ENCODE results near the gene RALB.
A peak's percentile ranks its signal among the peaks of the same experiment; 100 is the strongest.
"Not testable (repeated sequence)": the region's sequence is repeated elsewhere in the genome, so short reads cannot be mapped to it uniquely, and the experiment has no call there.

RALB gene

DNA sequence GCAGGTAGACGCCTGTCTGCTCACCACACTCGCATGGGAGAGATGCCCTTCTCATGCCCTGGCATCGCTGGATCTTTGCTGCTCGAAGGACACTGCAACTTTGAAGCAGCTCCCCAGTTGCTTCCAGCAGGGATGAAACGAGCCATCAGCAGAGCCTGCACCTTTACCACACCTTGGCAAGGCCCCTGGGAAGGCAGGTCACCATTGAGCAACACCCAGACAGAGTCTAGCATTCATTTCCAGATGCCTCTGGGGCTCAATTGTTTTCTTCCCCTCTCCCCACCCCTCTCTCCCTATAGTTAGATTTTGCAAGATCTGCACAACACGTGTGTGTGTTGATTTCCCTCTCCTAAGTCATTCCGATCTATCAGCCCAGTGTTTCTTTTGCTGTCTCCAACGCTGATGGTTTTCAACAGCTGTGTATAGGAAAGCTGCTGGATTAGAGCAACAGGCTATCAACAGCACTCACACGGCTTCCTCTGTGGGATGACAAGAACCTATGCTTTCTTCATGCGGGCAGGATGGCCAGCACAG, 67.7 kb downstream of the RALB start:
- no peak for DNase-seq (ENCODE audit: low read depth, low spot score)

DNA sequence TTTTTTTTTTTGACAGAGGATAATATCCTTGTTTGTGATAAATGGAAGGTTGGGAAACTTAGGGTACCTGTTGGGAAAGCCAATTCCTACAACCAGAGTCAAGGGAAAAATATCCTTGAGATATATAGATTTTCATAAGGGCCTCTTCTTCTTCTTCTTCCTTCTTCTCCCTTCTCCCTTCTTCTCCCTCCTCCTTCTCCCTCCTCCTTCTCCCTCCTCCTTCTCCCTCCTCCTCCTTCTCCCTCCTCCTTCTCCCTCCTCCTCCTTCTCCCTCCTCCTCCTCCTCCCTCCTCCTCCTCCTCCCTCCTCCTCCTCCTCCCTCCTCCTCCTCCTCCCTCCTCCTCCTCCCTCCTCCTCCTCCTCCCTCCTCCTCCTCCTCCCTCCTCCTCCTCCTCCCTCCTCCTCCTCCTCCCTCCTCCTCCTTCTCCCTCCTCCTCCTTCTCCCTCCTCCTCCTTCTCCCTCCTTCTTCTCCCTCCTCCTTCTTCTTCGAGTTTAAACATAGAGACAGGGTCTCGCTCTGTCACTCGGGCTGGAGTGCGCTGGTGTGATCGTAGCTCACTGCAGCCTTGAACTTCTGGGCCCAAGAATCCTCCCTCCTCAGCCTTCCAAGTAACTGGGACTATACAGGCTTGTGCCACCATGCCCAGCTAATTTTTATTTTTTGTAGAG, 68.4 kb downstream of the RALB start:
- DNase-seq (ENCODE audit: low read depth, low spot score); H3K4me3 ChIP-seq (ENCODE audit: low read length): not testable (repeated sequence)

More for the DNA sequence above, 67.7 kb downstream of the RALB start:
- H3K4me3 ChIP-seq (ENCODE audit: low read length): no peak overlapping the region

DNA sequence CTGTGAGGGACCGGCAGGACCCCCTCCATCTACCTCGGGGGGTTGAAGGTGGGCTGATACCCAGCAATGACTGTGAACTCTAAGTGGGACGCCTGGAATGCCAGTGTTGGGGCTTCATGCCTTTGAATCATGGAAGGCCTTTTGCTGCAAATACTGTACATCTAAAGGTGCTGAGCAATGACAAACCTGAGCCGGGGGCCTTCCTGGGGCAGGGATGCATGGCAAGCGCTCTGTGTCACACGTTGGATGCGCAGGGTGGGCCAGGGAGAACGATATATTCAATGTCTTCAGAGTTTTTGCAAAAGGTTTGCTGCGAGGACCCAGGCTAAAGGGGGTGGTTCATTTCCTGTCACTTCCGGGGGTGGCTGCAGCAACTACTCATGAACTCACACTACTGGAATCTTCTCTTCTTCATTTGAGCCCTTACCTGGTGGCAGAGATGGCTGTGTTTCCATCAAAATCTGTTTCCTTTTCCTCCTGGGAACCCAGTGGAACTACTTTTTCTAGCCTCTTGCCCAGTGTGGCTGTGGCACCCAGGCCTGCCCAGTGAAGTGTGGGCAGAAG, 69.2 kb downstream of the RALB start:
- DNase-seq (ENCODE audit: low read depth, low spot score): no peak
- H3K4me3 ChIP-seq (ENCODE audit: low read length): no peak overlapping the region

DNA sequence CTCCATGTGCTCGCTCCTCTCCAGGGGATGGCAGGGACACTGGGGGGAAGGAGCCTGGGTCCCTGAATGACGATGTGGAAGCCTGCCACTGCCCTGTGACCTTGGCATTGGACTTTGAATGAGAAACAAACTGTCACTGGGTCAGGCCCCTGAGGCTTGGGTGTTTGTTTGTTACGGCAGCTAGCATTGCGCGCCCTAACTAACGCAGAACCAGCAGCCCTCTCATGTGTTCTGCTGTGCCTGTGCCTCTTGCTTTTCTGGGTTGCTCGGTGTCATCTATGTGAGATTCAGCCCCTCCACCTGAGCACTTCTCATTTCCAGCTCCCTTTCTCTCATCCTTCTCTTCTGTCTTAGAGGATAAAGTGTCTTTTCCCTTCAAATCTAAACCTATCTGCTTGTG, 69.7 kb downstream of the RALB start:
- H3K4me3 ChIP-seq (ENCODE audit: low read length): no peak overlapping the region
- DNase-seq (ENCODE audit: low read depth, low spot score): no peak

DNA sequence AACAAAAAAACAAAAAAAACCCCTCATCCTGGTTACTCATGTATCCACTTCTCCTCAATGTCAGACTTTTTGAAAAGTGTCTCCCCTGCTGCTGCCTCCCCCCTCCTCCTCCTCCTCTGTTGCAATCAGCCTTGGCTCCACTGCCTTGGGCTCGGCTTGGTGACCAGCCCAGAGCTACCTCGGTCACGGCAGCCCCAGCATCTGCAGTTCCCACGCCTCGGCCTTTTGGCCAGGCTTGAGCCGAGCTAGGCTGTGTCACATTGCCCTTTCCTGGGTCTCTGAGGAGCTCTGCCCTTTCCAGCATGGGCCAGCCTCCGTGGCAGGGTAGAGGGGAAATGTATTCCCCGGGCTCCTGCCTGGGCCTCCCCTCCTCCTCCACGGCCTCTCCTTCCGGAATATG, 70.6 kb downstream of the RALB start:
- no peak overlapping the region for H3K4me3 ChIP-seq (ENCODE audit: low read length)
- no peak for DNase-seq (ENCODE audit: low read depth, low spot score)

DNA sequence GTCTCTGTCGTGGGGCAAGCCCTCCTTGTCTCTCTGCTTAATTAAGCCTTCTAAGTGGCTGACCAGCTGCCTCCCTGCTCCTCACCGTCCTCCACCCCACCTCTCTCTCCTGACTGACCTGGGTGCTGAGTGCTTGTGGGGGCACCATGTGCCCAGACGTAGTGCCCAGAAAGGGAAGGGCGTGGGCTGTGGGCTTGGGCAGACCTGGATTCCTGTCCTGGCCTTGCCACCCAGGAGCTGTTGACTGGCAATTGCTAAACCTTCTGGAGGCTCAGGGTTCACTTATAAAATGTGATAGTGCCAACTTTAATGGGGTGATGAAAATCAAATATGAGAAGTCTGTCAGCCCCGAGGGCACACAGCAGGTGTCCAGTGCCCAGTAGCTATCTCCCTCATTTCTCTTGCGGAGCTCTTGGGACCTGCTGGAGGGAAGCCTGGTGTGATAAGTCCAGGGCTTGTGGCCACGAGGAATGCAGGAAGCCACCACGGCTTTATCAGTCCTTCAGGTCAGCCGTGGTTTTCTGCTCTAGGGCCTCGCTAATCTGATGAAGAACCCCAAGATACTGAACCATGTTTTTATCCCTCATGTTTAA, 71.3 kb downstream of the RALB start:
- H3K4me3 ChIP-seq (ENCODE audit: low read length): no peak overlapping the region
- no peak for DNase-seq (ENCODE audit: low read depth, low spot score)

DNA sequence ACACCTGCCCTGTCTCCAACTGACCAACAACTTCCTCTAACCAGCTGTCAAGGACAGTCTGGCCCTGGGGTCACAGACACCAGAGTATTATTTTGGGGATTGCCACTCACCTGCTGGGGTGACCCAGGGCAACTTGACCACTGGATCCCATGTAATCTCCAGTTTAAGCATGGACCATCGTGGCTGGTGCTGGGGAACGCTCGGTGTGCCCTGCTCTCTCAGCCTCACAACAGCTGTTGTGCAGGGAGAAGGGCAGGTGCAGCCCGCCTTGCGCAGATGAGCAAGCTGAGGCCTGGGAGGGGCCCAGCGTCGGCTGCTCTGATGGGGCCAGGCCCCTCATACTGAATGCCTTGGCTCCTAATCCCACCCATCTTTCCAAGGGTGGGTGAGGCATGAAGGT, 72.3 kb downstream of the RALB start:
- H3K4me3 ChIP-seq (ENCODE audit: low read length): no peak overlapping the region
- no peak for DNase-seq (ENCODE audit: low read depth, low spot score)

DNA sequence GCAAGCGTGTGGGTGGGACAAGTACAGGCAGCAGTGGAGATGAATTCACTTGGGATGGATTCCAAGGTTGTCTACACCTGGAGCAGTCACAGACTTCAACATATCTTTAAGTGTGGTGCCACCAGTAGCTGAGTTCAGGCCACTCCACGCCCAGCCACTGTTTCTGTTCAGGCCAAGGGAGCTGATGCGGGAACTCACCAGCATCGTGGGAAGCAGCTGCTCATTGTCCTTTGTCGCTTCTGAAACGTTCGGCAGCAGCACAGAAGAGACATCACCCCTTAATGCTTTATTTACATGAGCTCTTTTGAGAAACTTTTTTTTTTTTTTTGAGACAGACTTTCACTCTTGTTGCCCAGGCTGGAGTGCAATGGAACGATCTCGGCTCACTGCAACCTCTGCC, 73.4 kb downstream of the RALB start:
- DNase-seq (ENCODE audit: low read depth, low spot score): no peak
- no peak overlapping the region for H3K4me3 ChIP-seq (ENCODE audit: low read length)

DNA sequence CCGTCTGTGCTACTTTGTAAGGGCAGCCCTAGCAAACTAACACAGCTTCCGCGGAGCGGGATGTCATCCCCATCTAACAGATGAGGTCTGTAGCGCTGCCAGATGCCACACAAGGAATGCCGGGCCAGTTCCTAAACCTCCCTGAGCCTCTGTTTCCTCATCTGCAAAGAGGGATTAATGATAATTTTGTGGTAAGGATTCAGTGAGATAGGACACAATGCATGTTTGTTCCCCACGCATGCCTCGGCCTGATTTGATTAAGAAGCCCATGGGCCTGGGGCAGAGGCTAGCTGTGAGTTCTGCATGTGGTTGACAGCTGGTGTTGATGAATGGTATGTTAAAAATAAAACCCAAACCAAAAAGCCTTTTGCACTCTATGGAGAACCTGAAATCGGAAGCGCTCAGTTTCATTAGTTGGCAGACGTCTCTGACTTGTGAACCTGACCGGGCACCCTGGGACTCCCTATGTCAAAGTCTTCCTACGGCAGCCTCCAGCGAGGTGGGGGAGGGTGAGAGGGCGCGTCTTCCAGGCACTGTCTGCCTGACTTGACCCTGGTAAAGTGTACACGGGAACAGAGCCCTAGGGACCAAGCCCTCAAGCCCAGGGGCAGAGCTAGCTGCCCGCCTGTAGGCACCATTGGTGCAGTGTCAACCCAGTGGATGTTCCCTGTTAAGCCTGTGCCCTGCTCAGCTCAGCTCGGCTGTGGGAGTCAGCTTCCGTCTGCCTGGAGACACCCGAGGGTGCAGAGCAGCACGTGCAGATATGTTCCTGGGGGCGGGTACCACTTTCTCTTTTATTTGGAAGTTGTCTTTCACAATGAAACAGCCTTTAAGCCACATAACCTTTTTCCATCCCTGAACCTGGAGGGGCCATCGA, 78.5 kb downstream of the RALB start:
- no peak overlapping the region for H3K4me3 ChIP-seq (ENCODE audit: low read length)
- DNase-seq (ENCODE audit: low read depth, low spot score): no peak

DNA sequence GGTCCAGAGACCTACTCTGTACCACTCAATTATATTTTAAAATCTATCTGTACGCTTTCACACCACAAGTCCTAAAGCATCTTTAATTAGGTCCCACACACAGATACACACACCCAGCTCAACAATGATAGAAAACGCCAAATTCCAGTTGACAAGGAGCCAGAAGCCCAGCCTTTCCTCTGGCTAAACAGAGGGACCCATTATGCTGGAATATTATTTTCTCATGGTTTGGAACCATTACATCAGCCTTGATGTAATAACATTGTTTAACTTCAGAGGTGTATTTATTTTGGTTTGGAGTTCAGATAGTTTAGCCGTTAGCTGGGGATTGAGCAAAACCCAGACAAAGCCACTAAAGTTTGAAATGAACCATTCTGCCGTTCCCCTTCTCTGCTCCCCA, 79.3 kb downstream of the RALB start:
- DNase-seq (ENCODE audit: low read depth, low spot score): no peak
- H3K4me3 ChIP-seq (ENCODE audit: low read length): no peak overlapping the region

DNA sequence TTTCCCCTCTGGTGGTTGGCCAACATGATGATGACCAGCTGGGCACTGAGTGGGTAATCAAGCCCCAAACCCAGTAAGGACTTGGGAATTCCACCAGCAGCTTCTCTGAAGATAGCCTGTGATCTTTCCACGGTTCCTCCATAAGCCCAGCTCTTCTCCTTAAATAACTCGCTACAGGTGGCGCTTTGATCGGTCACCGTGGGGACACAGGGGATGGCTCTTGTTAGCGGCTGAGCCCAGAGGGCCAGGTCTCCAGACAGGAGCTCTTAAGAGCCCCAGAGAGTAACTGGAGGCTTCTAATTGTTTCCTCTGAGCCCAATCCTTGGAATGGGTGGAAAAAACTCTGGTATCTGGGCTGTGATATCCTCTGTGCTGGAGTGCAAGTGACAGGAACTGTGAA, 79.7 kb downstream of the RALB start:
- DNase-seq (ENCODE audit: low read depth, low spot score): no peak
- no peak overlapping the region for H3K4me3 ChIP-seq (ENCODE audit: low read length)

DNA sequence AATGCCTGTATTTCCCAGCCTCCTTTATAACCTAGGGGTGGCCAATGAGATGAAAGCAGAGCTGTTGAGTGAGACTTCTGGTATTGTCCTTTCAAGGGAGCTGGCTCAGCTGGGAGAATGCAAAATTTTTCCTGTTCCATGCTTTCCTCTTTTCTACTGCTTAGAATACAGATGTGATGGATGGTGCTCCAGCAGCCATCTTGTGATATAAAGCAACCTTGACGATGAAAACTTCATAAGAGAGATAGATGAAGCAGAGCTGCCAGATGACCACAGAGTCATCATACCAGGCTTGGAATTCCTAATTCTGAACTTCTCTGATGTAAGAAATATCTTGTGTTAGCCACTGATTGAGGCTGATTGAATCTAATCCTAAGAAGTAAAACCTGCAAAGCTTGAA, 81.4 kb downstream of the RALB start:
- H3K4me3 ChIP-seq (ENCODE audit: low read length): no peak overlapping the region
- no peak for DNase-seq (ENCODE audit: low read depth, low spot score)

DNA sequence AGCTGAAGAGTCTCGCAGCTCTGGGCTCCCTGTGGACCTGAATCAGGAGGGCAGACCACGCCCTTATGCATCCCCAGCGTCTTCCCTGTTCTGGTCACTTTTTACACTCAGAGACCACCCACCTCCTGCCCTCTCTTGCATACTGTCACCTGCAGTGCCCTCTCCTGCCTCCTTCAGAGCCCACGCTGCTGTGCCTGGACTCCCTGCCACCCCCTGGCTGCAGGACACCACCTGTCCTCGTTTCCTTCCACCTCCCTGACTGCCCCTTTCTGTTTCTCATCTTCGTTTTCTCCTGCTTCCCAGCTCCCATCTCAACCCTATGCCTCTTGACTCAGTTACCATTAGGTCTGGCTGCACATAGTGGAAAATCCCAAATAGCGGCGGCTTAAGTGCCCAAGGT, 84.1 kb downstream of the RALB start:
- no peak overlapping the region for H3K4me3 ChIP-seq (ENCODE audit: low read length)
- no peak for DNase-seq (ENCODE audit: low read depth, low spot score)

DNA sequence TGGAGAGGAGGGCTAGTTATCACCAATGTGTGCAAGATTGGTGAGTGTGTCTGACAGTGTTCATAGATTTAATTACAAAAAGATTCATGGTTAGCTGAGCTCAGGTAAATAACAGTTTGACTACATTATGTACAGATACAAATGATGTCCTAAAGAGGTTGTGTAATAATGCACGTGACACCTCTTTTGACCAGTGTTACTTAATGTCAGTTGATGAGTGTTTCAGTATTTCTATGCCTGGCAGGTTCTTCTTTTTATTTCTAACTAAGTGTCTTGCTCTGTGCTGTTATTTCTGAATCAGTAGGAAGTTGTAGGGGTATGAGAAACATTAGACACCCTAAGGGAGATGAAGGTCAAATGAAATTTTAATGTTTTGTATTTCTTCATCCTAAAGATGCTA, 85.4 kb downstream of the RALB start:
- no peak overlapping the region for H3K4me3 ChIP-seq (ENCODE audit: low read length)
- DNase-seq (ENCODE audit: low read depth, low spot score): no peak

DNA sequence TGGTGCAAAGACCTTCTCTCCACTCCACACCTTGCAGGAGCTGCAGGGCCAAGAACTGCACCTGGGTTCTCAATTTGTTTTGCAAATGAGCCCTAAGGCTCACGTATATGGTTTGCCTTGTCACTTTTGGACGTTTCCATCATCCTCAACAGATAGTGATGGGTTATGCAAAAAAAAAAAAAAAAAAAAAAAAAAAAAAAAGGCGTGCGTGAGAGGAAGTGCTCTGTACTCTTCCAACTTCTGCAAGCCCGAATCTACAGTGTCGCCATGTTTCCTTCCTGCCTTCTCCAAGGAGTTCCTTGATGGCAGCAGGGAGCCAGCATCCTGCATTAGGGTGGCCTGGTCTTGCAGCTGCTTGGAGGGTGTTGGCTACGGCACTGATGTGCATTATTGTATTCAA, 89.3 kb downstream of the RALB start:
- no peak overlapping the region for H3K4me3 ChIP-seq (ENCODE audit: low read length)
- DNase-seq (ENCODE audit: low read depth, low spot score): no peak

DNA sequence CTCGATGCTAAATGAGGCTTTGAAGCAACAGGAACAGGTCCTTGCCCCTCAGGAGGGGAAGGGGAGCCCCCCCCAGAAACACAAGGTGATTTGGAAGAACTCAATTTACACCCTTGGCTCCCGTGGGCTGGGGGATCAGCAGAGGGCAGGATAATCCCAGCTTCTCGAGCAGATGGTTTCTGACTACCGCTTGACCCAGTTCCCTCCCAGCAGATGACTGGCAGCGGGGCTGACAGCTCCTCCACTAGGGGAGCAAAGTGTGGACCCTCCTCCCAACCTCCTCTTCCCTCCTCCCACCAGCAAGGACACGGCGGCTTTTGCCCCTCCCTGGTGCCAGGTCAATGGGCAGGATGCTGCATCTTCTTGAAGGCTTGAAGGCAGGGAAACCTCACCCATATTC, 89.8 kb downstream of the RALB start:
- DNase-seq (ENCODE audit: low read depth, low spot score): no peak
- H3K4me3 ChIP-seq (ENCODE audit: low read length): no peak overlapping the region

DNA sequence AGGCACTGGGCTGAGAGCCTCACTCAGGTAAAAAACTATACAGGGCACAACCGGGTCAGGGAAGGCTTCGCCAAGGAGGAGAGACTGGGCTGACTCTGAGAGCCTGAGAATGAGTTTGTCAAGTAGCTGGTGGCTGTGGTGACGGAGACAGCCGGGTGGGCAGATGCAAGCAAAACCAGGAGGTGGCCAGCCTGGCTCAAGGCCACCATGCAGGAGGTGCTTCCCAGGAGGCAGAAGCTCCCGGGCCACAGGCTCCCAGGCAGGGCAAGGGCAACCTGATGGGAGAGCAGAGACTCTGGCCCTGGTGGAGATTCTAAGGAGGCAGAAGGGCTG, 90.4 kb downstream of the RALB start:
- DNase-seq (ENCODE audit: low read depth, low spot score): no peak

DNA sequence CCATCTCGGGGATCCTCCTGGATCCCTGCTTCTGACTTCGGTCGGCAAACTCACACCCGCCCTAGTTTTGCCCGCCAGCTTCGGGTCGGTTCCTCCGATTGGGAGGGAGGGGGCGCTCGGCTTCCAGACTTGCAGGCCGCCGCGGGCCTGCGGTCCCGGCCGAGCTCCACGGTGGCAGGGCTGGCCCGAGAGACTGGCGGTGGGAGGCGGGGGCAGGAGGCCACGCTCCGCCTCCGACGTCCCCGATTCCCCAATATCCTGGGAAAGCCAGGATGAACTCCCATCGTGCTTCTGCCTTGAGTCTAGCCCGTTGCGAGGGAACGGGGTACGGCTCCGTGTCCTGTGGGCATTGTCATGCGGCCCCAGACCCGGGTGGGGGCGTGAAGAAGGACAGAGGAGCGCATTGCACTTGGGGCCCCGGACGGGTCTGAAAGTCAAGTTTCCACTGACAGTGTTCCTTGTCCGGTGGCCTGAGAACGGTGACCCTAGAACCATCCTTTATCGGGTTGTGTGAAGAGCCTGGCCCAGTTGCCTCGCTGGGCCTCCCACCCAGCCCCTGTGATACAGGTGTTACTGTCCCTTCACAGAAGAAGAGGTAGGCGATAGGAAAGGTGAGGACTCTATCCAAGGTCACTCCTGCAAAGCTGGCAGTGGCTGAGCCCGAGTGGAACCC, 90.9 kb downstream of the RALB start:
- peak; percentile 14 for DNase-seq (ENCODE audit: low read depth, low spot score)
- H3K4me3 ChIP-seq (ENCODE audit: low read length): no peak overlapping the region

More for the DNA sequence above, 90.4 kb downstream of the RALB start:
- H3K4me3 ChIP-seq (ENCODE audit: low read length): no peak overlapping the region
